H9 (cell line): ENCODE measurements around the gene RGS3. TPM values are rescaled to one million over a fixed set of nuclear protein-coding genes. Genes with fewer than 3 reads are reported as not detected.
"Not testable (repeated sequence)": the region's sequence is repeated elsewhere in the genome, so short reads cannot be mapped to it uniquely, and the experiment has no call there.

Experiments used
- DNase-seq: peaks from one replicate; pipeline ENCODE4 v3.0.0-alpha.2; 2017
- H2AFZ ChIP-seq: one replicate; pipeline ENCODE4 v1.6.1; 2013; ENCODE audit warnings: mild to moderate bottlenecking, low read length, control low read depth, moderate library complexity
- H2AK5ac ChIP-seq: 2 replicates; pipeline ENCODE4 v1.6.1; 2013; ENCODE audit warnings: low read length, control low read depth, mixed read lengths; ENCODE audit not compliant: insufficient read length
- H2BK120ac ChIP-seq: one replicate; pipeline ENCODE4 v1.6.1; 2013; ENCODE audit warnings: low read depth, mild to moderate bottlenecking, low read length, control low read depth, inconsistent platforms; ENCODE audit not compliant: poor library complexity, severe bottlenecking
- H2BK12ac ChIP-seq: 2 replicates; pipeline ENCODE4 v1.6.1; 2013; ENCODE audit warnings: low read length, control low read depth, mixed read lengths, low read depth; ENCODE audit not compliant: insufficient read length
- H2BK15ac ChIP-seq: 2 replicates; pipeline ENCODE4 v1.6.1; 2013; ENCODE audit warnings: low read depth, low read length, control low read depth
- H2BK20ac ChIP-seq: one replicate; pipeline ENCODE4 v1.6.1; 2013; ENCODE audit warnings: low read depth, mild to moderate bottlenecking, low read length, control low read depth, inconsistent platforms; ENCODE audit not compliant: poor library complexity, severe bottlenecking
- H2BK5ac ChIP-seq: 2 replicates; pipeline ENCODE4 v1.6.1; 2013; ENCODE audit warnings: low read length, control low read depth, mixed read lengths; ENCODE audit not compliant: insufficient read length
- H3K14ac ChIP-seq: 2 replicates; pipeline ENCODE4 v1.6.1; 2013; ENCODE audit warnings: low read length, control low read depth; ENCODE audit not compliant: insufficient read depth
- H3K18ac ChIP-seq: 2 replicates; pipeline ENCODE4 v1.6.1; 2013; ENCODE audit warnings: low read depth, mild to moderate bottlenecking, mixed read lengths, low read length, control low read depth; ENCODE audit not compliant: insufficient read length
- H3K23ac ChIP-seq: 2 replicates; pipeline ENCODE4 v1.6.1; 2013; ENCODE audit warnings: low read length, control low read depth, mixed read lengths, low read depth; ENCODE audit not compliant: insufficient read length
- H3K23me2 ChIP-seq: 2 replicates; pipeline ENCODE4 v1.6.1; 2013; ENCODE audit warnings: low read depth, mild to moderate bottlenecking, mixed read lengths, low read length, control low read depth; ENCODE audit not compliant: insufficient read length, poor library complexity, severe bottlenecking
- H3K27ac ChIP-seq: 2 replicates; pipeline ENCODE4 v1.5.1; 2013; ENCODE audit warnings: low read length, control low read depth, mixed read lengths, low read depth; ENCODE audit not compliant: insufficient read length
- H3K27me3 ChIP-seq: 2 replicates; pipeline ENCODE4 v1.6.1; 2013; ENCODE audit warnings: low read length, control low read depth, inconsistent platforms; ENCODE audit not compliant: insufficient read depth
- H3K4ac ChIP-seq: 2 replicates; pipeline ENCODE4 v1.6.1; 2013; ENCODE audit warnings: low read depth, mild to moderate bottlenecking, control low read depth, inconsistent platforms, low read length, moderate library complexity
- H3K4me1 ChIP-seq: 2 replicates; pipeline ENCODE4 v1.6.1; 2013; ENCODE audit warnings: low read length, control low read depth, inconsistent platforms; ENCODE audit not compliant: insufficient read depth
- H3K4me2 ChIP-seq: 2 replicates; pipeline ENCODE4 v1.6.1; 2013; ENCODE audit warnings: low read length, control low read depth, mixed read lengths; ENCODE audit not compliant: insufficient read length, insufficient read depth
- H3K56ac ChIP-seq: 2 replicates; pipeline ENCODE4 v1.6.1; 2013; ENCODE audit warnings: low read depth, mild to moderate bottlenecking, mixed read lengths, low read length, control low read depth; ENCODE audit not compliant: insufficient read length
- H3K79me1 ChIP-seq: 2 replicates; pipeline ENCODE4 v1.6.1; 2013; ENCODE audit warnings: low read depth, mild to moderate bottlenecking, moderate library complexity, low read length, control low read depth, inconsistent platforms; ENCODE audit not compliant: insufficient read depth, poor library complexity, severe bottlenecking
- H3K79me2 ChIP-seq: 2 replicates; pipeline ENCODE4 v1.6.1; 2013; ENCODE audit warnings: low read length, control low read depth, inconsistent platforms; ENCODE audit not compliant: insufficient read depth
- H3K9ac ChIP-seq: 2 replicates; pipeline ENCODE4 v1.6.1; 2013; ENCODE audit warnings: low read length, control low read depth, mixed read lengths; ENCODE audit not compliant: insufficient read length; ENCODE audit errors: extremely low read depth
- H3K9me3 ChIP-seq: one replicate; pipeline ENCODE4 v1.6.1; 2013; ENCODE audit warnings: low read depth, low read length, inconsistent platforms; ENCODE audit not compliant: control insufficient read depth
- H3T11ph ChIP-seq: one replicate; pipeline ENCODE4 v1.6.1; 2013; ENCODE audit warnings: mild to moderate bottlenecking, low read length, control low read depth, inconsistent platforms
- H4K20me1 ChIP-seq: one replicate; pipeline ENCODE4 v1.6.1; 2013; ENCODE audit not compliant: control insufficient read depth, insufficient read length, insufficient read depth
- H4K5ac ChIP-seq: 2 replicates; pipeline ENCODE4 v1.6.1; 2013; ENCODE audit warnings: low read depth, mild to moderate bottlenecking, mixed read lengths, low read length, control low read depth; ENCODE audit not compliant: insufficient read length
- H4K8ac ChIP-seq: replicated peaks from 2 replicates; pipeline ENCODE4 v1.6.1; 2013; ENCODE audit warnings: low read length, control low read depth, mixed read lengths, low read depth; ENCODE audit not compliant: insufficient read length
- H4K91ac ChIP-seq: 2 replicates; pipeline ENCODE4 v1.6.1; 2013; ENCODE audit warnings: low read depth, mild to moderate bottlenecking, moderate library complexity, mixed read lengths, low read length, control low read depth; ENCODE audit not compliant: insufficient read length
- H3K27ac Mint-ChIP-seq, 3 experiments: 2 replicates in 2 of 3; 3 replicates in 1 of 3; pipeline ENCODE4 v1.8.0; 2020 to 2021; ENCODE audit warnings: mixed read lengths in 3 of 3, mild to moderate bottlenecking in 1 of 3, moderate library complexity in 1 of 3
- H3K27me3 Mint-ChIP-seq: 2 replicates; pipeline ENCODE4 v1.8.0; 2021; ENCODE audit warnings: low read depth, mild to moderate bottlenecking, moderate library complexity, mixed read lengths
- H3K36me3 Mint-ChIP-seq, 3 experiments: 2 replicates in 2 of 3; 3 replicates in 1 of 3; pipeline ENCODE4 v1.8.0; 2020 to 2021; ENCODE audit warnings: low read depth in 3 of 3, mixed read lengths in 3 of 3; ENCODE audit not compliant: insufficient read depth in 1 of 3
- H3K4me1 Mint-ChIP-seq, 2 experiments: 2 replicates each; pipeline ENCODE4 v1.8.0; 2020; ENCODE audit warnings: mixed read lengths in 2 of 2
- H3K4me3 Mint-ChIP-seq, 2 experiments: 2 replicates in 1 of 2; 3 replicates in 1 of 2; pipeline ENCODE4 v1.8.0; 2020 to 2021; ENCODE audit warnings: mild to moderate bottlenecking in 2 of 2, mixed read lengths in 2 of 2, moderate library complexity in 1 of 2
- H3K9me3 Mint-ChIP-seq, 2 experiments: 2 replicates in 1 of 2; 3 replicates in 1 of 2; pipeline ENCODE4 v1.8.0; 2020; ENCODE audit warnings: mild to moderate bottlenecking in 2 of 2, mixed read lengths in 2 of 2, moderate library complexity in 1 of 2
- CTCF ChIP-seq: fragments of 200-600 bp; sonication (generic); conservative IDR thresholded peaks from 3 replicates; pipeline ENCODE4 v1.8.0; 2021; ENCODE audit warnings: antibody characterized with exemption, mild to moderate bottlenecking
- WGBS: extraction: QIAGEN DNeasy Blood & Tissue Kit; methylation state at CpG from one replicate; pipeline ENCODE4 v1.1.7; 2013; ENCODE audit warnings: missing lambda C conversion rate, low lambda C conversion rate, mixed read lengths; ENCODE audit not compliant: insufficient read length; ENCODE audit errors: extremely low coverage; 5-methylcytosine and 5-hydroxymethylcytosine counted together
- total RNA-seq: library from RNA; stranded (reverse); gene quantifications from 2 replicates; pipeline ENCODE4 v1.2.1, GENCODE V29; 2021

RGS3 gene
- total RNA-seq, 1 experiment from 2014 or later: 13.9 TPM

GRCh38 chr9:113548221-113549041 is 84.9 kb downstream of the RGS3 start:
- whole genome bisulfite sequencing: no CpG with 5 or more reads among the region's 11 CpGs
- no peak for DNase-seq
- peaks cover 6 to 14% of the 10 kb centered on the region in 2 experiments for H3K4me1 Mint-ChIP-seq
- H3K27ac Mint-ChIP-seq: peak overlapping the region; percentile 3 to 79 (median 44); a peak in 4 of 7 replicates
- Histone ChIP-seq H3K79me2 (no peaks in the 10 kb centered on the region), H2BK20ac (no peak overlapping the region), H3K79me1 (no peaks in the 10 kb centered on the region), H3K14ac (no peak overlapping the region), H2AFZ (no peak overlapping the region), H4K91ac (no peak overlapping the region), H3K27me3 (no peaks in the 10 kb centered on the region), H3K56ac (no peak overlapping the region), H3T11ph (no peak overlapping the region), H2BK120ac (no peak overlapping the region), H3K4me1 (peaks cover 2% of the 10 kb centered on the region; the same call in 1 of the 2 replicates), H3K4ac (no peak overlapping the region), H3K23ac (no peak overlapping the region), H2BK5ac (no peak overlapping the region), H4K8ac (no peak overlapping the region), H3K4me2 (no peak overlapping the region), H2BK15ac (no peak overlapping the region), H3K9me3 (no peaks in the 10 kb centered on the region), H3K18ac (no peak overlapping the region), H3K27ac (no peak overlapping the region), H3K9ac (no peak overlapping the region), H3K23me2 (no peaks in the 10 kb centered on the region), H4K20me1 (no peaks in the 10 kb centered on the region), H2AK5ac (no peak overlapping the region), H4K5ac (no peak overlapping the region), H2BK12ac (no peak overlapping the region)
- no peaks in the 10 kb centered on the region for H3K9me3 Mint-ChIP-seq
- H3K4me3 Mint-ChIP-seq: no peak overlapping the region
- no peaks in the 10 kb centered on the region for H3K27me3 Mint-ChIP-seq
- no peaks in the 10 kb centered on the region for H3K36me3 Mint-ChIP-seq
- no peak for TF ChIP-seq CTCF

GRCh38 chr9:113549892-113550291 is 86.4 kb downstream of the RGS3 start:
- not testable (repeated sequence) for H4K8ac ChIP-seq, H2BK20ac ChIP-seq, H3K23me2 ChIP-seq, H4K5ac ChIP-seq, H3K9ac ChIP-seq, H3K27ac ChIP-seq, H3K23ac ChIP-seq, H3K18ac ChIP-seq, H3K79me2 ChIP-seq, H3T11ph ChIP-seq, H4K20me1 ChIP-seq, H2BK5ac ChIP-seq, H2BK12ac ChIP-seq, H3K27me3 ChIP-seq, H3K4ac ChIP-seq, H2BK15ac ChIP-seq, H2BK120ac ChIP-seq, H3K9me3 ChIP-seq, H3K4me3 Mint-ChIP-seq, H3K14ac ChIP-seq, H3K9me3 Mint-ChIP-seq, H3K79me1 ChIP-seq, H4K91ac ChIP-seq, H2AFZ ChIP-seq, H3K27me3 Mint-ChIP-seq, H3K56ac ChIP-seq, H3K4me1 ChIP-seq, H3K4me2 ChIP-seq, DNase-seq, H2AK5ac ChIP-seq, H3K36me3 Mint-ChIP-seq, H3K27ac Mint-ChIP-seq
- no CpG with 5 or more reads among the region's 8 CpGs for WGBS
- H3K4me1 Mint-ChIP-seq: peaks cover 6 to 10% of the 10 kb centered on the region in 2 experiments
